HepG2 (cell line): ENCODE measurements around the gene CHCT1. TPM values are rescaled to one million over a fixed set of nuclear protein-coding genes. Genes with fewer than 3 reads are reported as not detected.
A peak's percentile ranks its signal among the peaks of the same experiment; 100 is the strongest.

ENCODE experiments used
- BHLHE40 ChIP-seq: IDR thresholded peaks from 2 replicates; pipeline ENCODE4 v1.6.1; 2011; ENCODE audit warnings: low read length, improper control_type of control experiment
- CCDC6 ChIP-seq: sonication (generic); formaldehyde crosslinking; IDR thresholded peaks from 2 replicates; pipeline ENCODE4 v1.8.1; 2022; ENCODE audit warnings: mild to moderate bottlenecking, missing genetic modification reagents, moderate library complexity
- DDIT3 ChIP-seq: sonication (generic); formaldehyde crosslinking; IDR thresholded peaks from 2 replicates; pipeline ENCODE4 v1.4.0; 2020; ENCODE audit warnings: mild to moderate bottlenecking, missing genetic modification reagents
- DMTF1 ChIP-seq: sonication (generic); formaldehyde crosslinking; IDR thresholded peaks from 2 replicates; pipeline ENCODE4 v1.4.0; 2020; ENCODE audit warnings: mild to moderate bottlenecking, missing genetic modification reagents
- GTF2F1 ChIP-seq: fragments of 150-350 bp; IDR thresholded peaks from 2 replicates; pipeline ENCODE4 v1.6.1; 2014; ENCODE audit warnings: low read length
- HMGXB3 ChIP-seq: sonication (generic); formaldehyde crosslinking; IDR thresholded peaks from 2 replicates; pipeline ENCODE4 v1.4.0; 2020; ENCODE audit warnings: missing genetic modification reagents, borderline replicate concordance
- HOXA5 ChIP-seq: sonication (generic); formaldehyde crosslinking; IDR thresholded peaks from 2 replicates; pipeline ENCODE4 v1.4.0; 2020; ENCODE audit warnings: missing genetic modification reagents
- RAD21 ChIP-seq: fragments of 450-650 bp; formaldehyde crosslinking; IDR thresholded peaks from 2 replicates; pipeline ENCODE4 v1.5.0; 2020; ENCODE audit warnings: mild to moderate bottlenecking
- SIN3B ChIP-seq: fragments of 150-350 bp; IDR thresholded peaks from 2 replicates; pipeline ENCODE4 v1.6.1; 2014; ENCODE audit warnings: low read length
- SPEN ChIP-seq: sonication (generic); formaldehyde crosslinking; IDR thresholded peaks from 2 replicates; pipeline ENCODE4 v1.5.1; 2020; ENCODE audit warnings: low read depth, mild to moderate bottlenecking, missing genetic modification reagents
- TBL1XR1 ChIP-seq: fragments of 150-350 bp; IDR thresholded peaks from 2 replicates; pipeline ENCODE4 v1.6.1; 2014; ENCODE audit warnings: borderline replicate concordance, low read length; ENCODE audit not compliant: partially characterized antibody
- THAP7 ChIP-seq: sonication (generic); formaldehyde crosslinking; IDR thresholded peaks from 2 replicates; pipeline ENCODE4 v1.8.1; 2023; ENCODE audit warnings: mild to moderate bottlenecking, missing genetic modification reagents
- ZNF282 ChIP-seq: fragments of 450-650 bp; IDR thresholded peaks from 2 replicates; pipeline ENCODE4 v1.6.1; 2018; ENCODE audit not compliant: partially characterized antibody
- ZNF333 ChIP-seq: sonication (generic); formaldehyde crosslinking; IDR thresholded peaks from 2 replicates; pipeline ENCODE4 v1.4.0; 2020; ENCODE audit warnings: mild to moderate bottlenecking, missing genetic modification reagents, borderline replicate concordance
- ZNF513 ChIP-seq: sonication (generic); formaldehyde crosslinking; conservative IDR thresholded peaks from 2 replicates; pipeline ENCODE4 v1.5.0; 2020; ENCODE audit warnings: missing genetic modification reagents
- ZNF776 ChIP-seq: sonication (generic); formaldehyde crosslinking; IDR thresholded peaks from 2 replicates; pipeline ENCODE4 v1.4.0; 2020; ENCODE audit warnings: mild to moderate bottlenecking, missing genetic modification reagents
- ZNF800 ChIP-seq: sonication (generic); formaldehyde crosslinking; IDR thresholded peaks from 2 replicates; pipeline ENCODE4 v1.4.0; 2020; ENCODE audit warnings: missing genetic modification reagents
- polyA plus RNA-seq, 8 experiments: library from polyadenylated mRNA; depleted of rRNA in 3 of 8; stranded (reverse) in 7 of 8; unstranded in 1 of 8; fragments of >200 nt; fragmentation: Illumina TruSeq in 4 of 8; extraction: Trizol in 4 of 8; gene quantifications; 2 replicates each; pipeline versions ENCODE4 v1.2.1 to v1.2.3, GENCODE V29; 2011 to 2016; ENCODE audit warnings: low read depth in 4 of 8, missing spikeins in 1 of 8, mixed read lengths in 1 of 8; ENCODE audit not compliant: insufficient read depth in 1 of 8
- total RNA-seq, 5 experiments: library from RNA; depleted of rRNA; stranded (reverse); fragments of >200 nt; fragmentation: Illumina TruSeq; extraction: Trizol; gene quantifications; 2 replicates each; pipeline ENCODE4 v1.2.3, GENCODE V29; 2016; ENCODE audit warnings: low read depth in 1 of 5

Gene CHCT1
- total and polyA plus RNA-seq, 2 of the 13 experiments (the other 11 are each of a cell fraction or from before 2014, with no cell fraction given) = not detected

- TF ChIP-seq HMGXB3 (CRISPR knock-in tag) = peak; percentile 79; the same call in 1 of the 2 replicates
- TF ChIP-seq GTF2F1 = peak; percentile 84
- TF ChIP-seq BHLHE40 = peak; percentile 92; the same call in 1 of the 2 replicates
- TF ChIP-seq ZNF513 (CRISPR knock-in tag) = no peak
- no peak for TF ChIP-seq DMTF1 (CRISPR knock-in tag)
- TF ChIP-seq DDIT3 = no peak
- TF ChIP-seq ZNF282 = no peak
- peak; percentile 95 for TF ChIP-seq SPEN
- no peak; the same call in 1 of the 2 replicates for TF ChIP-seq THAP7 (CRISPR knock-in tag)
- no peak for TF ChIP-seq ZNF776 (CRISPR knock-in tag)
- TF ChIP-seq HOXA5 = no peak
- TF ChIP-seq CCDC6 = no peak; the same call in none of the 2 replicates
- 0 out of 2 replicates have a peak, but pooled peaks have one; percentile 18 for TF ChIP-seq SIN3B
- peak; percentile 43 for TF ChIP-seq TBL1XR1
- peak; percentile 63; the same call in 1 of the 2 replicates for TF ChIP-seq RAD21 (CRISPR knock-in tag)
- peak; percentile 70 for TF ChIP-seq ZNF800 (CRISPR knock-in tag)
- TF ChIP-seq ZNF333 (CRISPR knock-in tag) = no peak
Measured at GRCh38 chr17:60392042-60392844, 30.0 kb upstream of the CHCT1 start, which contains the start of gene USP32 (continued).
